ENCODE results near the gene IQSEC1.
A peak's percentile ranks its signal among the peaks of the same experiment; 100 is the strongest.

IQSEC1 gene

GRCh38 chr3:13008155-13008995 lies 64.9 kb downstream of the IQSEC1 start:
- peaks cover 29% of the 10 kb centered on the region for H3K79me1 ChIP-seq (replicated peaks; ENCODE audit: low read length, poor library complexity, severe bottlenecking)
- no peaks in the 10 kb centered on the region for H3K9me3 ChIP-seq (ENCODE audit: control insufficient read depth, low read length)
- H2AK5ac ChIP-seq (ENCODE audit: low read length, severe bottlenecking), result no peak overlapping the region
- no peak overlapping the region for H2BK5ac ChIP-seq (ENCODE audit: low read depth, low read length, poor library complexity, severe bottlenecking)
- no peak overlapping the region for H2BK120ac ChIP-seq (ENCODE audit: low read depth, low read length)
- no peak overlapping the region for H3K9ac ChIP-seq (ENCODE audit: low read length)
- H3K27me3 ChIP-seq (ENCODE audit: control insufficient read depth in 1 of 2, insufficient read depth in 1 of 2, low read length in 2 of 2), result peaks cover 0 to 41% of the 10 kb centered on the region in 2 experiments
- no peak overlapping the region for H3K4me2 ChIP-seq (ENCODE audit: low read length, poor library complexity, severe bottlenecking)
- H4K91ac ChIP-seq (ENCODE audit: low read length), result no peak overlapping the region
- peak overlapping the region; percentile 6 for H2BK15ac ChIP-seq (ENCODE audit: low read depth, poor library complexity, severe bottlenecking)
- no peak overlapping the region for H2BK12ac ChIP-seq (ENCODE audit: low read length in 2 of 2)
- no peak for DNase-seq
- no peak overlapping the region for H3K14ac ChIP-seq (ENCODE audit: low read length in 2 of 2)
- H3K36me3 ChIP-seq (ENCODE audit: control insufficient read depth in 1 of 2, insufficient read depth in 2 of 2, low read depth in 1 of 2, low read length in 2 of 2), result peaks cover 0 to 13% of the 10 kb centered on the region in 2 experiments
- WGBS, result 73% methylated on average over 17 of the region's 17 CpGs
- no peak overlapping the region for H2AFZ ChIP-seq (ENCODE audit: low read depth, low read length)
- no peak overlapping the region for H3K23ac ChIP-seq (ENCODE audit: low read length in 2 of 2)
- H3K4ac ChIP-seq (ENCODE audit: low read depth in 1 of 2, low read length in 2 of 2), result no peak overlapping the region
- peaks cover 40% of the 10 kb centered on the region for H3K4me1 ChIP-seq (ENCODE audit: control insufficient read depth, insufficient read depth, low read depth, low read length)
- H4K8ac ChIP-seq (ENCODE audit: low read length), result no peak overlapping the region
- no peak overlapping the region for H3K27ac ChIP-seq (ENCODE audit: low read length, poor library complexity, severe bottlenecking)
- H3K18ac ChIP-seq (ENCODE audit: low read depth in 1 of 2, low read length in 2 of 2), result no peak overlapping the region
- H3K4me3 ChIP-seq (ENCODE audit: insufficient read depth in 1 of 2, low read depth in 1 of 2, low read length in 2 of 2), result no peak overlapping the region

DNA sequence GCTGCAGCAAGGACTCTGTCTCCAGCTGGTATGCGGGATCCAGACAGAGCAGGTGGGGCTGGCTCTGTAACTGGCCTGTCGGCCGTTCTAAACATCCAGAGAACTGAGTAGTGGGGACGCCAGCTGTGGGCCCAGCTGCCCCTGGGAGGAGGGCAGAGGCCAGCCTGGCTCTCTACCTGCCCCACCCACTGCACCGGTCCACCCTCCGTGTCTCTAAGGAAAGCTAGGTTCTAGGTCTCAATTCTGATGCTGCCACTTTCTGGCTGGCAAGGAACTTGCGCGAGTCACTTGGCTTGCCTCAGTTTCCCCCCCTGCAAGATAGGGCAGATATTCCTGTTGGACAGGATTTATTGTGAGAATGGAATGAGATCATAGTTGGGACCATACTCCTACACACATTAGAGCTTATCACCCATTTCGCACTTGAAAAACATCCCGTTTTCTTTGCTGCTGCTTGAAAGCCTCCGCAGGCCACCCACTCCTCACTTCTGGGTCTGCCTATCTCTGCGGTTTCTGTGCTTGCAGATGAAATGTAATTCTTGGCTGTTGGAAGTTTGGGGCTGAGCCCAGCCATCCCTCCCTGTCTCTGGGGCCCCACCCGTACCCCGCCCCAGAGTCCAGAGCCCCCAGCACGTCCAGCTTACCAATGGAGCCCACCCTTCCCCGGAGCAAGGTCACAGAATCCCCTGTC lies 65.8 kb downstream of the IQSEC1 start:
- Histone ChIP-seq H2AK5ac (ENCODE audit: low read length, severe bottlenecking) (no peak overlapping the region), H3K4me3 (ENCODE audit: insufficient read depth in 1 of 2, low read depth in 1 of 2, low read length in 2 of 2) (no peak overlapping the region), H3K79me1 (replicated peaks; ENCODE audit: low read length, poor library complexity, severe bottlenecking) (peaks cover 28% of the 10 kb centered on the region), H2BK120ac (ENCODE audit: low read depth, low read length) (no peak overlapping the region), H3K36me3 (ENCODE audit: control insufficient read depth in 1 of 2, insufficient read depth in 2 of 2, low read depth in 1 of 2, low read length in 2 of 2) (peaks cover 0 to 13% of the 10 kb centered on the region in 2 experiments), H3K4me2 (ENCODE audit: low read length, poor library complexity, severe bottlenecking) (no peak overlapping the region), H3K14ac (ENCODE audit: low read length in 2 of 2) (no peak overlapping the region), H3K4me1 (ENCODE audit: control insufficient read depth, insufficient read depth, low read depth, low read length) (peaks cover 38% of the 10 kb centered on the region), H2BK5ac (ENCODE audit: low read depth, low read length, poor library complexity, severe bottlenecking) (no peak overlapping the region), H3K18ac (ENCODE audit: low read depth in 1 of 2, low read length in 2 of 2) (no peak overlapping the region), H3K27me3 (ENCODE audit: control insufficient read depth in 1 of 2, insufficient read depth in 1 of 2, low read length in 2 of 2) (peaks cover 0 to 41% of the 10 kb centered on the region in 2 experiments), H3K9ac (ENCODE audit: low read length) (no peak overlapping the region), H3K27ac (ENCODE audit: low read length, poor library complexity, severe bottlenecking) (no peak overlapping the region), H2AFZ (ENCODE audit: low read depth, low read length) (no peak overlapping the region), H3K23ac (ENCODE audit: low read length in 2 of 2) (no peak overlapping the region), H2BK15ac (ENCODE audit: low read depth, poor library complexity, severe bottlenecking) (no peak overlapping the region), H4K8ac (ENCODE audit: low read length) (no peak overlapping the region), H2BK12ac (ENCODE audit: low read length in 2 of 2) (no peak overlapping the region), H3K4ac (ENCODE audit: low read depth in 1 of 2, low read length in 2 of 2) (no peak overlapping the region), H4K91ac (ENCODE audit: low read length) (no peak overlapping the region), H3K9me3 (ENCODE audit: control insufficient read depth, low read length) (no peaks in the 10 kb centered on the region)
- DNase-seq, result no peak
- WGBS, result 91% methylated on average over 13 of the region's 16 CpGs

- Histone ChIP-seq H3K4me2 (ENCODE audit: low read length, poor library complexity, severe bottlenecking) (no peak overlapping the region), H3K4ac (ENCODE audit: low read depth in 1 of 2, low read length in 2 of 2) (no peak overlapping the region), H3K9me3 (ENCODE audit: control insufficient read depth, low read length) (no peaks in the 10 kb centered on the region), H2AK5ac (ENCODE audit: low read length, severe bottlenecking) (no peak overlapping the region), H2BK120ac (ENCODE audit: low read depth, low read length) (no peak overlapping the region), H2BK15ac (ENCODE audit: low read depth, poor library complexity, severe bottlenecking) (no peak overlapping the region), H4K91ac (ENCODE audit: low read length) (no peak overlapping the region), H3K27ac (ENCODE audit: low read length, poor library complexity, severe bottlenecking) (no peak overlapping the region), H2BK12ac (ENCODE audit: low read length in 2 of 2) (no peak overlapping the region), H3K27me3 (ENCODE audit: control insufficient read depth in 1 of 2, insufficient read depth in 1 of 2, low read length in 2 of 2) (peaks cover 0 to 37% of the 10 kb centered on the region in 2 experiments), H2BK5ac (ENCODE audit: low read depth, low read length, poor library complexity, severe bottlenecking) (no peak overlapping the region), H2AFZ (ENCODE audit: low read depth, low read length) (no peak overlapping the region), H3K14ac (ENCODE audit: low read length in 2 of 2) (no peak overlapping the region), H3K4me1 (ENCODE audit: control insufficient read depth, insufficient read depth, low read depth, low read length) (peaks cover 29% of the 10 kb centered on the region), H3K23ac (ENCODE audit: low read length in 2 of 2) (peak overlapping the region in 1 of 2 experiments; percentile 30), H3K9ac (ENCODE audit: low read length) (no peak overlapping the region), H3K18ac (ENCODE audit: low read depth in 1 of 2, low read length in 2 of 2) (peak overlapping the region in 1 of 2 experiments; percentile 13), H4K8ac (ENCODE audit: low read length) (no peak overlapping the region), H3K4me3 (ENCODE audit: insufficient read depth in 1 of 2, low read depth in 1 of 2, low read length in 2 of 2) (no peak overlapping the region), H3K36me3 (ENCODE audit: control insufficient read depth in 1 of 2, insufficient read depth in 2 of 2, low read depth in 1 of 2, low read length in 2 of 2) (peaks cover 0 to 13% of the 10 kb centered on the region in 2 experiments), H3K79me1 (replicated peaks; ENCODE audit: low read length, poor library complexity, severe bottlenecking) (peaks cover 27% of the 10 kb centered on the region)
- DNase-seq, result no peak
- WGBS, result 87% methylated on average over 17 of the region's 17 CpGs
These were observed 66.8 kb downstream of the IQSEC1 start for GRCh38 chr3:13006216-13006990.

All from mesenchymal stem cell (in vitro differentiated cells and primary cell).